PFSK-1 (cell line): Measurements from ENCODE around the gene PIEZO1.

Experiments
- POLR2AphosphoS5 ChIP-seq: IDR thresholded peaks from 2 replicates; pipeline ENCODE4 v1.6.1; 2012; ENCODE audit warnings: low read depth, mild to moderate bottlenecking, control low read depth, low read length, moderate library complexity
- TAF1 ChIP-seq: IDR thresholded peaks from 2 replicates; pipeline ENCODE4 v1.6.1; 2012; ENCODE audit warnings: low read length, control low read depth, borderline replicate concordance; ENCODE audit not compliant: insufficient read depth
- TF ChIP-seq, protein P1 (sequence below), 2 experiments: IDR thresholded peaks; 2 replicates each; pipeline versions ENCODE4 v1.6.1 to v1.8.0; 2011 to 2012; ENCODE audit warnings: low read depth in 2 of 2, low read length in 2 of 2, control low read depth in 1 of 2, inconsistent platforms in 1 of 2, mild to moderate bottlenecking in 1 of 2, moderate library complexity in 1 of 2; ENCODE audit not compliant: insufficient read depth in 1 of 2

DNA sequence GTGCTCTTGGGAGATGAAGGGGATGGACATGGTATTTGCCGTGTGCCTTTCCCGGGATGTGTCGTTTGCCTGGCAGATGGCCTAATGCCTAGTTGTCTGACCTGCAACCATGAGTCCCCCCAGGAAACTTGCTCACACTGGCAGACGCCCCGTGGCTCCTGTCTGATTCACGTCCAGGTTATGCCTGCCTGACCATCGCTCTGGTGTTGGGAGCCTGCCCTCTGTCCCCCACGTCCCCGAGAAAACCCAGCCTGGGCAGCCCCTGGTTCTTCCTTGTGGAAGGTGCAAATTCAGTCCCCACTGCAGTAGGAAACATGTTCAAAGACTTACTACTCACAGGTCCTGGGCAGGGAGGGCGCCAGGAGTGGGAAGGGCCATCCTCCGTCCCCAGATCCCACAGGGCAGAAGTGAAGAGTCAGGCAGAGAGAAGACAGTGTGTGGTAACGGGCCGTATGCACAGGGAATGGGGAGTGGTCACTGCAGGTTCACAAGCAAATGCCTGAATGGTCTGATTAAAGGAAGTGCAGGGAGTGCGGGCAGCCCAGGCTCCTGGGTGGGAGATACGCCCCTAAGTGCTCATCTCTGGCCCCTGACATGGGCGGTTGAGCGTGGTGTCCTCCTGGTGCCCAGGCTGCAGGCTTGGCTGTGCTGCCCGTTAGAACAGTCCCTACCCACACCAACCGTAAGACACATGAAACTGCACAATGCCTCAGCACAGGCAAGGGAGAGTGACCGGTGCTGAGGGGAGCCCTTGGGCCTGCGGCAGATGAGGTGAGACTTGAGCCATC is 94.5 kb downstream of the PIEZO1 start:
- TF ChIP-seq, protein P1, sequence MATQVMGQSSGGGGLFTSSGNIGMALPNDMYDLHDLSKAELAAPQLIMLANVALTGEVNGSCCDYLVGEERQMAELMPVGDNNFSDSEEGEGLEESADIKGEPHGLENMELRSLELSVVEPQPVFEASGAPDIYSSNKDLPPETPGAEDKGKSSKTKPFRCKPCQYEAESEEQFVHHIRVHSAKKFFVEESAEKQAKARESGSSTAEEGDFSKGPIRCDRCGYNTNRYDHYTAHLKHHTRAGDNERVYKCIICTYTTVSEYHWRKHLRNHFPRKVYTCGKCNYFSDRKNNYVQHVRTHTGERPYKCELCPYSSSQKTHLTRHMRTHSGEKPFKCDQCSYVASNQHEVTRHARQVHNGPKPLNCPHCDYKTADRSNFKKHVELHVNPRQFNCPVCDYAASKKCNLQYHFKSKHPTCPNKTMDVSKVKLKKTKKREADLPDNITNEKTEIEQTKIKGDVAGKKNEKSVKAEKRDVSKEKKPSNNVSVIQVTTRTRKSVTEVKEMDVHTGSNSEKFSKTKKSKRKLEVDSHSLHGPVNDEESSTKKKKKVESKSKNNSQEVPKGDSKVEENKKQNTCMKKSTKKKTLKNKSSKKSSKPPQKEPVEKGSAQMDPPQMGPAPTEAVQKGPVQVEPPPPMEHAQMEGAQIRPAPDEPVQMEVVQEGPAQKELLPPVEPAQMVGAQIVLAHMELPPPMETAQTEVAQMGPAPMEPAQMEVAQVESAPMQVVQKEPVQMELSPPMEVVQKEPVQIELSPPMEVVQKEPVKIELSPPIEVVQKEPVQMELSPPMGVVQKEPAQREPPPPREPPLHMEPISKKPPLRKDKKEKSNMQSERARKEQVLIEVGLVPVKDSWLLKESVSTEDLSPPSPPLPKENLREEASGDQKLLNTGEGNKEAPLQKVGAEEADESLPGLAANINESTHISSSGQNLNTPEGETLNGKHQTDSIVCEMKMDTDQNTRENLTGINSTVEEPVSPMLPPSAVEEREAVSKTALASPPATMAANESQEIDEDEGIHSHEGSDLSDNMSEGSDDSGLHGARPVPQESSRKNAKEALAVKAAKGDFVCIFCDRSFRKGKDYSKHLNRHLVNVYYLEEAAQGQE (IDR thresholded peaks at IDR 0.05; ENCODE audit: insufficient read depth in 1 of 2, low read depth in 2 of 2, low read length in 2 of 2), result no peak
- TF ChIP-seq POLR2AphosphoS5 (no peak), TAF1 (no peak)
